SHP77 (cell line): ENCODE results near the gene HPCA.
A peak's percentile ranks its signal among the peaks of the same experiment; 100 is the strongest.

Experiments
- DNase-seq, 2 experiments: peaks; one replicate each; lab custom pipeline; 2025; lab: John Stamatoyannopoulos, UW

The HPCA gene

GRCh38 chr1:32871364-32872191 is 14.7 kb upstream of the HPCA start:
- no peak for DNase-seq

- DNase-seq = no peak
Observed at GRCh38 chr1:32872192-32872460, 14.2 kb upstream of the HPCA start.

GRCh38 chr1:32873484-32873883 is 12.8 kb upstream of the HPCA start:
- DNase-seq = no peak

GRCh38 chr1:32874860-32875752 is 11.2 kb upstream of the HPCA start:
- no peak for DNase-seq

GRCh38 chr1:32876341-32877210 is 9.7 kb upstream of the HPCA start:
- DNase-seq = peak in 1 of 2 experiments; percentile 47

GRCh38 chr1:32877211-32878110 is 8.8 kb upstream of the HPCA start:
- DNase-seq = no peak

GRCh38 chr1:32878183-32878582 is 8.1 kb upstream of the HPCA start:
- DNase-seq = no peak

- no peak for DNase-seq
Observed at GRCh38 chr1:32878637-32879041, 7.7 kb upstream of the HPCA start.

- DNase-seq = no peak
Observed at GRCh38 chr1:32881291-32881690, 5.0 kb upstream of the HPCA start.

- no peak for DNase-seq
Observed at GRCh38 chr1:32881871-32882850, 4.1 kb upstream of the HPCA start.

- no peak for DNase-seq
Observed at GRCh38 chr1:32883338-32884031, 2.8 kb upstream of the HPCA start.

GRCh38 chr1:32884032-32884372 is 2.3 kb upstream of the HPCA start:
- no peak for DNase-seq

GRCh38 chr1:32884726-32885125 is 1.6 kb upstream of the HPCA start:
- no peak for DNase-seq

GRCh38 chr1:32885676-32886003 is 651 bp upstream of the HPCA start:
- DNase-seq = no peak

GRCh38 chr1:32886828-32887414 is 630 bp downstream of the HPCA start:
- no peak for DNase-seq

- DNase-seq = no peak
Observed at GRCh38 chr1:32887623-32888022, 1.3 kb downstream of the HPCA start.

GRCh38 chr1:32888134-32888533 is 1.8 kb downstream of the HPCA start:
- DNase-seq = no peak

GRCh38 chr1:32888677-32889420 is 2.6 kb downstream of the HPCA start:
- no peak for DNase-seq
